Activated T-helper 1 cell treated with anti-CD3 and anti-CD28 coated beads, Interleukin-12 subunit alpha, Interleukin-12 subunit beta, Interleukin-2, Interleukin-4 antibody, amounts not matched to agents 30 ng/mL and 10 ng/mL and 1 ng/mL, durations not matched to agents 14 hours and 24 hours and 36 hours (primary cell): Measurements from ENCODE around the gene KRTAP5-2. TPM values are rescaled to one million over a fixed set of nuclear protein-coding genes. Genes with fewer than 3 reads are reported as not detected.
"Not testable (repeated sequence)": the region's sequence is repeated elsewhere in the genome, so short reads cannot be mapped to it uniquely, and the experiment has no call there.

ENCODE experiments used
- DNase-seq: peaks from one replicate; pipeline ENCODE4 v3.0.0; 2021; ENCODE audit warnings: low spot score
- H3K27ac Mint-ChIP-seq: one replicate; pipeline ENCODE4 v1.8.0; 2021; ENCODE audit warnings: mild to moderate bottlenecking, mixed read lengths
- H3K27me3 Mint-ChIP-seq: one replicate; pipeline ENCODE4 v1.8.0; 2022; ENCODE audit warnings: mild to moderate bottlenecking, moderate library complexity, mixed read lengths; ENCODE audit not compliant: insufficient read depth
- H3K36me3 Mint-ChIP-seq: one replicate; pipeline ENCODE4 v1.8.0; 2021; ENCODE audit warnings: low read depth, mixed read lengths
- H3K4me1 Mint-ChIP-seq: one replicate; pipeline ENCODE4 v1.8.0; 2021; ENCODE audit warnings: low read depth, mixed read lengths
- H3K4me3 Mint-ChIP-seq: one replicate; pipeline ENCODE4 v1.8.0; 2021; ENCODE audit warnings: mild to moderate bottlenecking, moderate library complexity, mixed read lengths
- H3K9me3 Mint-ChIP-seq: one replicate; pipeline ENCODE4 v1.8.0; 2021; ENCODE audit warnings: mixed read lengths
- intact Hi-C: fragments of 100-400 bp; cut with micrococcal nuclease; formaldehyde crosslinking; loops from one replicate; pipeline ENCODE4 v1.15.1; 2024
- total RNA-seq: library from RNA; stranded (reverse); gene quantifications from 2 replicates; pipeline ENCODE4 v1.2.3, GENCODE V29; 2022

The KRTAP5-2 gene
- total RNA-seq, 1 donor from 2014 or later: not detected

DNA sequence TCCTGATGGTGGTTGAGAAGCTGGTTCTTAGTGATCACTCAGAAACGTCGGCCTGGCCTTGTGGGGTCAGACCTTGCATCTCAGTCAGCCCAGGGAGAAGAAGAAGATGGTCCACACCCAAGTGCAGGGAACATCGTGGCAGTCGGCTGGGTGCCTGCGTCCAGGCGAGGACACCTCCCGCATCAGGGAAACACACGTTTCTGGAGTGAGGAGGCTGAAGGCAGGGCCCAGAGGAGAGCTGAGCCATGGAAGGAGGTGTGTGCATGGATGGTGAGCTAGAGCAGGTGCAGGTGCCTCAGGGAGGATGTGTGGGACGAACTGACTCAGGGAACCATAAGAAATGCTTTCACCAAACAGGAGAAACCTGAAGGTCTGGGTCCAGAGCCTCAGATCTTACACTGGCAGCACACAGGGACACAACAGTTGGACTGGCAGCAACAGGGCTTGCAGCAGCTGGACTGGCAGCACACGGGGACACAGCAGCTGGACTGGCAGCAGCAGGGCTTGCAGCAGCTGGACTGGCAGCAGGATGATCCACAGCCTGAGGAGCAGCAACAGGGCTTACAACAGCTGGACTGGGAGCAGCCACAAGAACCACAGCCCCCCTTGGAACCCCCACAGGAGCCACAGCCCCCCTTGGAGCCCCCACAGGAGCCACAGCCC lies 632 bp downstream of the KRTAP5-2 start:
- Mint-ChIP-seq H3K27ac (no peak overlapping the region), H3K4me1 (no peaks in the 10 kb centered on the region), H3K27me3 (peaks cover 47% of the 10 kb centered on the region), H3K36me3 (no peaks in the 10 kb centered on the region), H3K4me3 (no peak overlapping the region), H3K9me3 (no peaks in the 10 kb centered on the region)
- no peak for DNase-seq
- intact Hi-C loops: no loop called here

- DNase-seq, H3K36me3 Mint-ChIP-seq, H3K9me3 Mint-ChIP-seq, intact Hi-C loops, H3K4me3 Mint-ChIP-seq, H3K4me1 Mint-ChIP-seq, H3K27ac Mint-ChIP-seq: not testable (repeated sequence)
- H3K27me3 Mint-ChIP-seq: peaks cover 48% of the 10 kb centered on the region
Observed at GRCh38 chr11:1596576-1597121, 1.4 kb downstream of the KRTAP5-2 start.

DNA sequence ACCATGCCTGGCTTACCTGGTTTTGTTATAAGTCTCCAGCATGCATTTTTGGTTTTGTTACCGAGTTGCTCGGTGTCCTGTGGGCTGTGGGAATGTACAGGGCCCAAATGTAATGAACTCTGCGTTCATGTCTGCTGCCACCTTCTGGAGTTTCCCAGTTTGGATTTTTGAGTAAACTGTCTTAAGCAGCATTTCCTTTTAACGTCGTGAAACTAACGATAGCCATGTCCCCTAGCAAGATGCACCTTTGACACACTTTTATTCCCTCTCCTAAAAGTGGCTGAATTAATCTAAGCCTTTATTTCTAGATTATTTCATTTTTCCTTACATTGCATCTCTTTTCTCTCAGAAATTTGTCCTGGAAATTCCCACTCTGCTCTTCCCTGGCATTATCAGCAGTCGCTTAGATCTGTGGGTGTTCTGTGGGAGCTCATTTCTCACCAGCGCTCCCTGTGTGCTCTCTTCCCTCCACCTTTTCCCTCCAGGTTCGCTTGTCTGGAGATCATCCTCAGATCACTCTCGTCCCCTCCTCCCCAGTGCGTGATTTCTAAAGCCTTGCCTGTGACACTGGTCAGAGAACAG lies 2.0 kb downstream of the KRTAP5-2 start:
- peaks cover 48% of the 10 kb centered on the region for H3K27me3 Mint-ChIP-seq
- H3K9me3 Mint-ChIP-seq, DNase-seq, H3K4me3 Mint-ChIP-seq, H3K27ac Mint-ChIP-seq, H3K4me1 Mint-ChIP-seq, H3K36me3 Mint-ChIP-seq, intact Hi-C loops: not testable (repeated sequence)

GRCh38 chr11:1592628-1593027 lies 5.5 kb downstream of the KRTAP5-2 start:
- Mint-ChIP-seq H3K27ac (no peak overlapping the region), H3K9me3 (peaks cover 5% of the 10 kb centered on the region), H3K27me3 (peaks cover 27% of the 10 kb centered on the region), H3K4me1 (peaks cover 6% of the 10 kb centered on the region), H3K4me3 (no peak overlapping the region), H3K36me3 (no peaks in the 10 kb centered on the region)
- DNase-seq: no peak
- intact Hi-C loops: no loop called here

DNA sequence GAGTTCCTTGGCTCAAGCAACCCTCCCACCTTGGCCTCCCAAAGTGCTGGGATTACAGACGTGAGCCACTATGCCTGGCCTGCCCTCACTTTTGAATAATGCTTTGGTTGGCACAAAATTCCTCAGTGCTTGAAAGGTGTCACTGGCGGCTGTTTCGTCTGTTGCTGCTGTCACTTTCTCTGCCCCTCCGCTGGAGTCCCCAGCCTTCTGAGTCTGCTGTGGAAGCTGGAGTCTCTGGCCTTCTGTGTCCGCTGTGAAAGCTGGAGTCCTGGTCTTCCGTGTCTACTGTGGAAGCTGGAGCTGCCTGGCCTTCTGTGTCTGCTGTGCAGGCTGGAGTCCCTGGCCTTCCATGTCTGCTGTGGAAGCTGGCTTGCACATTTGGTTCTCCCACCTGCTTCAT lies 8.1 kb downstream of the KRTAP5-2 start:
- Mint-ChIP-seq H3K4me3 (no peak overlapping the region), H3K27me3 (peaks cover 18% of the 10 kb centered on the region), H3K36me3 (no peaks in the 10 kb centered on the region), H3K4me1 (peaks cover 6% of the 10 kb centered on the region), H3K27ac (peak overlapping the region; percentile 23), H3K9me3 (peaks cover 5% of the 10 kb centered on the region)
- intact Hi-C loops: no loop called here
- no peak for DNase-seq

GRCh38 chr11:1589191-1589963 lies 8.7 kb downstream of the KRTAP5-2 start:
- H3K36me3 Mint-ChIP-seq, H3K9me3 Mint-ChIP-seq, H3K4me1 Mint-ChIP-seq, DNase-seq, intact Hi-C loops: not testable (repeated sequence)
- Mint-ChIP-seq H3K4me3 (peak overlapping the region; percentile 3), H3K27ac (peak overlapping the region; percentile 2), H3K27me3 (peaks cover 12% of the 10 kb centered on the region)

DNA sequence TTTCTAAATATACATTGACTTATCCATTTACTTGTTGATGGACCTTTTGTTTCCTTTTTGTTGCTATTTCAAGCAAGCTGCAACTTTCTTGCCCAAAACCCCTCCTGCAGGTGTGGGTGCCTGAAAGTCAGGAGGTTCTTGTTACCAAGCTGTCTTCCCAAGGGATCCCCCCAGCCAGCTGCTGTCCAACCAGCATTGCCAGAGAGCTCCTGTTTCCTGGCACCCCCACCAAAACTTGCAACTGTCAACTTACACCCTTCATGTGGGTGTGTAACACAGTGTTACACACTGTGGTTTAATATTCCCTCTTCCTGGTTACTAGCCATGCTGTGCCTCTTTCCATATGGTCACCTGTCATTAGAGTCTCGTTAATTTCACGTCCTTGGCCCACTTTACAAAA lies 11.4 kb downstream of the KRTAP5-2 start:
- no peaks in the 10 kb centered on the region for H3K27me3 Mint-ChIP-seq
- H3K36me3 Mint-ChIP-seq: no peaks in the 10 kb centered on the region
- H3K9me3 Mint-ChIP-seq: peaks cover 5% of the 10 kb centered on the region
- intact Hi-C loops: no loop called here
- peaks cover 6% of the 10 kb centered on the region for H3K4me1 Mint-ChIP-seq
- no peak for DNase-seq
- H3K27ac Mint-ChIP-seq: no peak overlapping the region
- no peak overlapping the region for H3K4me3 Mint-ChIP-seq

GRCh38 chr11:1584661-1585370 lies 13.3 kb downstream of the KRTAP5-2 start, which contains the start of gene KRTAP5-1:
KRTAP5-1 (minus strand) TSS chr11:1585283; CDS start chr11:1585249, 34 bp downstream.
- intact Hi-C loops, H3K27me3 Mint-ChIP-seq, DNase-seq, H3K4me1 Mint-ChIP-seq, H3K36me3 Mint-ChIP-seq, H3K27ac Mint-ChIP-seq, H3K4me3 Mint-ChIP-seq, H3K9me3 Mint-ChIP-seq: not testable (repeated sequence)

- H3K4me1 Mint-ChIP-seq, intact Hi-C loops, H3K27me3 Mint-ChIP-seq, H3K27ac Mint-ChIP-seq, H3K36me3 Mint-ChIP-seq, H3K4me3 Mint-ChIP-seq, H3K9me3 Mint-ChIP-seq, DNase-seq: not testable (repeated sequence)
Observed at GRCh38 chr11:1582909-1583308, 15.2 kb downstream of the KRTAP5-2 start.

DNA sequence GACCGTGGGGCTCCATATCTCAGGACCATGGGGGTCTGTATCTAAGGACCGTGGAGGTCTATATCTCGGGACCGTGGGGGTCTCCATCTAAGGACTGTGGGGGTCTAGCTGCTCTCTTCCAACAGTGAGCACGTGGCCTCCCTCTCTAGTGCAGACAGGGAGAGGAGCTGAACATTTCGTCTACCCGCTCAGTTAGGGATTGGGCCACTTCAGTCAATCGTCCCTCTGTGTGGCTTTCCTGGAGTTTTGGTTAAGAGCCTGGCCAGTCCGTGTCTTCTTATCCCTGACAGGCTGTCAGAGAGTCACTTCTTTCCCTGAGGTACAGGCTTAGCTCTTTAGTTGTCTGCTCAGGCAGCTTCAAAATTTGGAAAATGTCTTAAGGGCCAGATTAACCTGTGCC lies 16.1 kb downstream of the KRTAP5-2 start:
- Mint-ChIP-seq H3K9me3 (peaks cover 10% of the 10 kb centered on the region), H3K4me3 (no peak overlapping the region)

GRCh38 chr11:1576825-1577224 lies 21.3 kb downstream of the KRTAP5-2 start:
- Mint-ChIP-seq H3K9me3 (peaks cover 10% of the 10 kb centered on the region), H3K27ac (no peak overlapping the region), H3K4me1 (no peaks in the 10 kb centered on the region), H3K27me3 (peaks cover 15% of the 10 kb centered on the region), H3K4me3 (no peak overlapping the region), H3K36me3 (no peaks in the 10 kb centered on the region)
- no peak for DNase-seq
- intact Hi-C loops: loop anchor here (10.0 kb wide), 1 partner anchor 1798 kb away; the partner anchor contains the start of gene ZNF195

More for the DNA sequence above, 16.1 kb downstream of the KRTAP5-2 start:
- no peak for DNase-seq
- intact Hi-C loops: no loop called here
- Mint-ChIP-seq H3K36me3 (no peaks in the 10 kb centered on the region), H3K27ac (no peak overlapping the region), H3K27me3 (no peaks in the 10 kb centered on the region), H3K4me1 (no peaks in the 10 kb centered on the region)

DNA sequence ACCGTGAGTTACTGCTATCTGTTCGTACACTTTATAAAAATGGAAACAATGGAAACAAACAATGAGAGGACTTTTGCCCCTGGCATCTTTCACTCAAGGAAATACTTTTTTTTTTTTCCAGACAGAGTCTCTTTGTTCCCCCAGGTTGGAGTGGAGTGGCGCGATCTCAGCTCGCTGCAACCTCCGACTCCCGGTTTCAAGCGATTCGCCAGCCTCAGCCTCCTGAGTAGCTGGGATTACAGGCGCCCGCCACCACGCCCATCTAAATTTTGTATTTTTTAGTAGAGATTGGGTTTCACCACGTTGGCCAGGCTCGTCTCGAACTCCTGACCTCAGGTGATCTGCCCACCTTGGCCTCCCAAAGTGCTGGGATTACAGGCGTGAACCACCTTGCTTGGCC lies 22.3 kb downstream of the KRTAP5-2 start:
- not testable (repeated sequence) for H3K36me3 Mint-ChIP-seq, H3K4me3 Mint-ChIP-seq, H3K9me3 Mint-ChIP-seq, DNase-seq, H3K27ac Mint-ChIP-seq, H3K4me1 Mint-ChIP-seq
- peaks cover 17% of the 10 kb centered on the region for H3K27me3 Mint-ChIP-seq
- intact Hi-C loops: loop anchor here (10.0 kb wide), 1 partner anchor 1799 kb away; the partner anchor contains the start of gene ZNF195
